OCI-LY7 (cell line): Measurements from ENCODE around the gene RPRD2. TPM values are rescaled to one million over a fixed set of nuclear protein-coding genes. Genes with fewer than 3 reads are reported as not detected.

Experiments used
- BruUV-seq: library from RNA; stranded (reverse); fragments of 400-500 nt; replicated peaks from 2 replicates; lab custom pipeline; 2021; lab: Mats Ljungman, UMichigan
- CTCF ChIA-PET: fragments of 300-600 bp; sonication (Branson Sonifier 250); formaldehyde crosslinking; loops from one replicate; lab custom pipeline; 2022; ENCODE audit warnings: antibody characterized with exemption; ENCODE audit not compliant: unreplicated experiment; lab: Charles Lee
- POLR2A ChIA-PET: fragments of 300-600 bp; sonication (Branson Sonifier 250); formaldehyde crosslinking; loops from one replicate; lab custom pipeline; 2022; ENCODE audit warnings: antibody characterized with exemption; lab: Charles Lee
- DNase-seq: peaks from one replicate; pipeline ENCODE4 v3.0.0-alpha.2; 2015; ENCODE audit warnings: low spot score
- H2AFZ ChIP-seq: fragments of 200-600 bp; sonication (generic), shearing (Covaris generic); 2 replicates; pipeline ENCODE4 v1.6.1; 2014; ENCODE audit warnings: mild to moderate bottlenecking, antibody characterized with exemption, low read length, moderate library complexity
- H3K27ac ChIP-seq: fragments of 200-600 bp; sonication (generic); 2 replicates; pipeline ENCODE4 v1.5.1; 2014; ENCODE audit warnings: mixed run types, low read depth, mild to moderate bottlenecking, moderate library complexity, low read length, inconsistent platforms; ENCODE audit not compliant: poor library complexity, severe bottlenecking
- H3K36me3 ChIP-seq: fragments of 200-600 bp; sonication (generic); 2 replicates; pipeline ENCODE4 v1.6.1; 2014; ENCODE audit warnings: mild to moderate bottlenecking, antibody characterized with exemption, low read length, moderate library complexity, mixed read lengths; ENCODE audit not compliant: insufficient read depth
- H3K4me1 ChIP-seq: fragments of 200-600 bp; sonication (generic); 2 replicates; pipeline ENCODE4 v1.5.1; 2014; ENCODE audit warnings: mild to moderate bottlenecking, low read length; ENCODE audit not compliant: insufficient read depth, poor library complexity, severe bottlenecking
- H3K4me2 ChIP-seq: fragments of 200-600 bp; sonication (generic); 2 replicates; pipeline ENCODE4 v1.6.1; 2014; ENCODE audit warnings: mild to moderate bottlenecking, low read length
- H3K4me3 ChIP-seq: fragments of 200-600 bp; sonication (generic); 2 replicates; pipeline ENCODE4 v1.5.1; 2014; ENCODE audit warnings: mild to moderate bottlenecking, low read depth, low read length; ENCODE audit not compliant: poor library complexity, severe bottlenecking
- H3K79me2 ChIP-seq: fragments of 200-600 bp; sonication (generic); 2 replicates; pipeline ENCODE4 v1.6.1; 2016; ENCODE audit warnings: low read depth, mild to moderate bottlenecking, low read length, moderate library complexity, mixed read lengths; ENCODE audit not compliant: insufficient read depth
- H3K9me2 ChIP-seq: fragments of 200-600 bp; sonication (generic); 2 replicates; pipeline ENCODE4 v1.6.1; 2016; ENCODE audit warnings: mild to moderate bottlenecking, low read length, mixed read lengths; ENCODE audit not compliant: insufficient read depth
- H3K9me3 ChIP-seq: fragments of 200-600 bp; sonication (generic); 2 replicates; pipeline ENCODE4 v1.6.1; 2014; ENCODE audit warnings: mild to moderate bottlenecking, mixed run types, low read length, mixed read lengths
- H4K20me1 ChIP-seq: fragments of 200-600 bp; sonication (generic); 2 replicates; pipeline ENCODE4 v1.6.1; 2014; ENCODE audit warnings: mild to moderate bottlenecking, antibody characterized with exemption, low read length, moderate library complexity, mixed read lengths; ENCODE audit not compliant: insufficient read depth
- EZH2phosphoT487 ChIP-seq: fragments of 200-600 bp; sonication (generic); IDR thresholded peaks from 2 replicates; pipeline ENCODE4 v1.6.1; 2018; ENCODE audit warnings: low read depth, borderline replicate concordance, mild to moderate bottlenecking, mixed run types, antibody characterized with exemption, low read length, moderate library complexity, mixed read lengths
- intact Hi-C: fragments of 100-400 bp; cut with micrococcal nuclease; formaldehyde crosslinking; loops from one replicate; pipeline ENCODE4 v1.10.0; 2022; ENCODE audit not compliant: unreplicated experiment
- total RNA-seq, 2 experiments: library from RNA; depleted of rRNA in 1 of 2; stranded (reverse); fragments of >200 nt in 1 of 2; shearing (Covaris generic) in 1 of 2; gene quantifications; 2 replicates each; pipeline ENCODE4 v1.2.3, GENCODE V29; 2014 to 2022
- TF ChIP-seq, protein P1 (sequence below): fragments of 200-600 bp; sonication (generic); conservative IDR thresholded peaks from 2 replicates; pipeline ENCODE4 v1.5.1; 2014; ENCODE audit warnings: mild to moderate bottlenecking, antibody characterized with exemption, low read length, moderate library complexity, mixed read lengths

The RPRD2 gene
- total RNA-seq, 2 experiments from 2014 or later = 17.0 to 39.7 TPM

- Histone ChIP-seq H3K9me2 (no peaks in the 10 kb centered on the region), H3K27ac (no peak within 1 kb of the TSS), H3K36me3 (peaks cover 39% of the 10 kb centered on the region; the same call in 1 of the 2 replicates), H3K4me2 (no peak within 1 kb of the TSS), H3K9me3 (no peaks in the 10 kb centered on the region), H3K79me2 (no peaks in the 10 kb centered on the region), H2AFZ (no peak within 1 kb of the TSS), H3K4me3 (no peak within 1 kb of the TSS), H4K20me1 (no peaks in the 10 kb centered on the region), H3K4me1 (peaks cover 9% of the 10 kb centered on the region)
- no peak for TF ChIP-seq EZH2phosphoT487
- TF ChIP-seq, protein P1, sequence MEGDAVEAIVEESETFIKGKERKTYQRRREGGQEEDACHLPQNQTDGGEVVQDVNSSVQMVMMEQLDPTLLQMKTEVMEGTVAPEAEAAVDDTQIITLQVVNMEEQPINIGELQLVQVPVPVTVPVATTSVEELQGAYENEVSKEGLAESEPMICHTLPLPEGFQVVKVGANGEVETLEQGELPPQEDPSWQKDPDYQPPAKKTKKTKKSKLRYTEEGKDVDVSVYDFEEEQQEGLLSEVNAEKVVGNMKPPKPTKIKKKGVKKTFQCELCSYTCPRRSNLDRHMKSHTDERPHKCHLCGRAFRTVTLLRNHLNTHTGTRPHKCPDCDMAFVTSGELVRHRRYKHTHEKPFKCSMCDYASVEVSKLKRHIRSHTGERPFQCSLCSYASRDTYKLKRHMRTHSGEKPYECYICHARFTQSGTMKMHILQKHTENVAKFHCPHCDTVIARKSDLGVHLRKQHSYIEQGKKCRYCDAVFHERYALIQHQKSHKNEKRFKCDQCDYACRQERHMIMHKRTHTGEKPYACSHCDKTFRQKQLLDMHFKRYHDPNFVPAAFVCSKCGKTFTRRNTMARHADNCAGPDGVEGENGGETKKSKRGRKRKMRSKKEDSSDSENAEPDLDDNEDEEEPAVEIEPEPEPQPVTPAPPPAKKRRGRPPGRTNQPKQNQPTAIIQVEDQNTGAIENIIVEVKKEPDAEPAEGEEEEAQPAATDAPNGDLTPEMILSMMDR = no peak
- CTCF ChIA-PET = no interaction called here
- DNase-seq = no peak
- no TSS peak for BruUV-seq
- intact Hi-C loops = no loop called here
- POLR2A ChIA-PET = interaction anchor here (0.6 kb wide), 2 partner anchors 83 to 734 kb away, joined by 3 read pairs; no protein-coding TSS in a partner anchor
Observed at GRCh38 chr1:150507912-150508864, 144.2 kb downstream of the RPRD2 start, which contains the start of gene ECM1. TSS of gene ECM1 (plus strand) at chr1:150508109. CDS start at chr1:150508210, 101 bp downstream.

DNA sequence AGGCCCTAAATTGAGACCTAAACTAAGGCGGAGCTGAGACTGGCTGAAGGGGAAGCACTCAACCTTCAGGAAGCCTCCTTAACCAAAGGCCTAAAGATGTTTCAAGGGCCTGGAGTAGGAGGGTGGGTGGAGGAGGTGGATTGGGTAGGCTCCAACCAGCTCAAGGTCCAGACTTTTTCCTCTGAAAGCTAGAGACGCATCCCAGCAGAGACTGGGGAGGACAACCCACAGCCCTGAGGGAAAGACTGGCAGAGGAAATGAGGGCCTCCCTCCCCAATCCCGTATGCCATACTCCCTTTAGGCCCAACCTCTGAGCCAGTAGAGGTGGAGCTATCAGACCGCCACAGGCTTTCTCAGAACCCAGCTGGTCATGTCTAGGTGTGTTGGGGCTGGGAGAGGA lies 145.0 kb downstream of the RPRD2 start:
- TF ChIP-seq, protein P1 = no peak
- no peak for TF ChIP-seq EZH2phosphoT487
- Histone ChIP-seq H3K4me2 (no peak overlapping the region), H3K4me3 (no peak overlapping the region), H3K27ac (no peak overlapping the region), H3K4me1 (peaks cover 9% of the 10 kb centered on the region), H3K9me2 (no peaks in the 10 kb centered on the region), H3K9me3 (no peaks in the 10 kb centered on the region), H4K20me1 (no peaks in the 10 kb centered on the region), H3K79me2 (no peaks in the 10 kb centered on the region), H2AFZ (no peak overlapping the region), H3K36me3 (peaks cover 36% of the 10 kb centered on the region; the same call in 1 of the 2 replicates)
- no TSS peak for BruUV-seq
- CTCF ChIA-PET = no interaction called here
- POLR2A ChIA-PET = no interaction called here
- intact Hi-C loops = no loop called here
- no peak for DNase-seq
